H9 (cell line): ENCODE measurements around the gene INTS12. TPM values are rescaled to one million over a fixed set of nuclear protein-coding genes. Genes with fewer than 3 reads are reported as not detected.

Experiments used
- DNase-seq: peaks from one replicate; pipeline ENCODE4 v3.0.0-alpha.2; 2017
- H2AFZ ChIP-seq: one replicate; pipeline ENCODE4 v1.6.1; 2013; ENCODE audit warnings: mild to moderate bottlenecking, low read length, control low read depth, moderate library complexity
- H2AK5ac ChIP-seq: 2 replicates; pipeline ENCODE4 v1.6.1; 2013; ENCODE audit warnings: low read length, control low read depth, mixed read lengths; ENCODE audit not compliant: insufficient read length
- H2BK120ac ChIP-seq: one replicate; pipeline ENCODE4 v1.6.1; 2013; ENCODE audit warnings: low read depth, mild to moderate bottlenecking, low read length, control low read depth, inconsistent platforms; ENCODE audit not compliant: poor library complexity, severe bottlenecking
- H2BK12ac ChIP-seq: 2 replicates; pipeline ENCODE4 v1.6.1; 2013; ENCODE audit warnings: low read length, control low read depth, mixed read lengths, low read depth; ENCODE audit not compliant: insufficient read length
- H2BK15ac ChIP-seq: 2 replicates; pipeline ENCODE4 v1.6.1; 2013; ENCODE audit warnings: low read depth, low read length, control low read depth
- H2BK20ac ChIP-seq: one replicate; pipeline ENCODE4 v1.6.1; 2013; ENCODE audit warnings: low read depth, mild to moderate bottlenecking, low read length, control low read depth, inconsistent platforms; ENCODE audit not compliant: poor library complexity, severe bottlenecking
- H2BK5ac ChIP-seq: 2 replicates; pipeline ENCODE4 v1.6.1; 2013; ENCODE audit warnings: low read length, control low read depth, mixed read lengths; ENCODE audit not compliant: insufficient read length
- H3K14ac ChIP-seq: 2 replicates; pipeline ENCODE4 v1.6.1; 2013; ENCODE audit warnings: low read length, control low read depth; ENCODE audit not compliant: insufficient read depth
- H3K18ac ChIP-seq: 2 replicates; pipeline ENCODE4 v1.6.1; 2013; ENCODE audit warnings: low read depth, mild to moderate bottlenecking, mixed read lengths, low read length, control low read depth; ENCODE audit not compliant: insufficient read length
- H3K23ac ChIP-seq: 2 replicates; pipeline ENCODE4 v1.6.1; 2013; ENCODE audit warnings: low read length, control low read depth, mixed read lengths, low read depth; ENCODE audit not compliant: insufficient read length
- H3K23me2 ChIP-seq: 2 replicates; pipeline ENCODE4 v1.6.1; 2013; ENCODE audit warnings: low read depth, mild to moderate bottlenecking, mixed read lengths, low read length, control low read depth; ENCODE audit not compliant: insufficient read length, poor library complexity, severe bottlenecking
- H3K27ac ChIP-seq: 2 replicates; pipeline ENCODE4 v1.5.1; 2013; ENCODE audit warnings: low read length, control low read depth, mixed read lengths, low read depth; ENCODE audit not compliant: insufficient read length
- H3K27me3 ChIP-seq: 2 replicates; pipeline ENCODE4 v1.6.1; 2013; ENCODE audit warnings: low read length, control low read depth, inconsistent platforms; ENCODE audit not compliant: insufficient read depth
- H3K4ac ChIP-seq: 2 replicates; pipeline ENCODE4 v1.6.1; 2013; ENCODE audit warnings: low read depth, mild to moderate bottlenecking, control low read depth, inconsistent platforms, low read length, moderate library complexity
- H3K4me1 ChIP-seq: 2 replicates; pipeline ENCODE4 v1.6.1; 2013; ENCODE audit warnings: low read length, control low read depth, inconsistent platforms; ENCODE audit not compliant: insufficient read depth
- H3K4me2 ChIP-seq: 2 replicates; pipeline ENCODE4 v1.6.1; 2013; ENCODE audit warnings: low read length, control low read depth, mixed read lengths; ENCODE audit not compliant: insufficient read length, insufficient read depth
- H3K56ac ChIP-seq: 2 replicates; pipeline ENCODE4 v1.6.1; 2013; ENCODE audit warnings: low read depth, mild to moderate bottlenecking, mixed read lengths, low read length, control low read depth; ENCODE audit not compliant: insufficient read length
- H3K79me1 ChIP-seq: 2 replicates; pipeline ENCODE4 v1.6.1; 2013; ENCODE audit warnings: low read depth, mild to moderate bottlenecking, moderate library complexity, low read length, control low read depth, inconsistent platforms; ENCODE audit not compliant: insufficient read depth, poor library complexity, severe bottlenecking
- H3K79me2 ChIP-seq: 2 replicates; pipeline ENCODE4 v1.6.1; 2013; ENCODE audit warnings: low read length, control low read depth, inconsistent platforms; ENCODE audit not compliant: insufficient read depth
- H3K9ac ChIP-seq: 2 replicates; pipeline ENCODE4 v1.6.1; 2013; ENCODE audit warnings: low read length, control low read depth, mixed read lengths; ENCODE audit not compliant: insufficient read length; ENCODE audit errors: extremely low read depth
- H3K9me3 ChIP-seq: one replicate; pipeline ENCODE4 v1.6.1; 2013; ENCODE audit warnings: low read depth, low read length, inconsistent platforms; ENCODE audit not compliant: control insufficient read depth
- H3T11ph ChIP-seq: one replicate; pipeline ENCODE4 v1.6.1; 2013; ENCODE audit warnings: mild to moderate bottlenecking, low read length, control low read depth, inconsistent platforms
- H4K20me1 ChIP-seq: one replicate; pipeline ENCODE4 v1.6.1; 2013; ENCODE audit not compliant: control insufficient read depth, insufficient read length, insufficient read depth
- H4K5ac ChIP-seq: 2 replicates; pipeline ENCODE4 v1.6.1; 2013; ENCODE audit warnings: low read depth, mild to moderate bottlenecking, mixed read lengths, low read length, control low read depth; ENCODE audit not compliant: insufficient read length
- H4K8ac ChIP-seq: replicated peaks from 2 replicates; pipeline ENCODE4 v1.6.1; 2013; ENCODE audit warnings: low read length, control low read depth, mixed read lengths, low read depth; ENCODE audit not compliant: insufficient read length
- H4K91ac ChIP-seq: 2 replicates; pipeline ENCODE4 v1.6.1; 2013; ENCODE audit warnings: low read depth, mild to moderate bottlenecking, moderate library complexity, mixed read lengths, low read length, control low read depth; ENCODE audit not compliant: insufficient read length
- H3K27ac Mint-ChIP-seq, 3 experiments: 2 replicates in 2 of 3; 3 replicates in 1 of 3; pipeline ENCODE4 v1.8.0; 2020 to 2021; ENCODE audit warnings: mixed read lengths in 3 of 3, mild to moderate bottlenecking in 1 of 3, moderate library complexity in 1 of 3
- H3K27me3 Mint-ChIP-seq: 2 replicates; pipeline ENCODE4 v1.8.0; 2021; ENCODE audit warnings: low read depth, mild to moderate bottlenecking, moderate library complexity, mixed read lengths
- H3K36me3 Mint-ChIP-seq, 3 experiments: 2 replicates in 2 of 3; 3 replicates in 1 of 3; pipeline ENCODE4 v1.8.0; 2020 to 2021; ENCODE audit warnings: low read depth in 3 of 3, mixed read lengths in 3 of 3; ENCODE audit not compliant: insufficient read depth in 1 of 3
- H3K4me1 Mint-ChIP-seq, 2 experiments: 2 replicates each; pipeline ENCODE4 v1.8.0; 2020; ENCODE audit warnings: mixed read lengths in 2 of 2
- H3K4me3 Mint-ChIP-seq, 2 experiments: 2 replicates in 1 of 2; 3 replicates in 1 of 2; pipeline ENCODE4 v1.8.0; 2020 to 2021; ENCODE audit warnings: mild to moderate bottlenecking in 2 of 2, mixed read lengths in 2 of 2, moderate library complexity in 1 of 2
- H3K9me3 Mint-ChIP-seq, 2 experiments: 2 replicates in 1 of 2; 3 replicates in 1 of 2; pipeline ENCODE4 v1.8.0; 2020; ENCODE audit warnings: mild to moderate bottlenecking in 2 of 2, mixed read lengths in 2 of 2, moderate library complexity in 1 of 2
- CTCF ChIP-seq: fragments of 200-600 bp; sonication (generic); conservative IDR thresholded peaks from 3 replicates; pipeline ENCODE4 v1.8.0; 2021; ENCODE audit warnings: antibody characterized with exemption, mild to moderate bottlenecking
- WGBS: extraction: QIAGEN DNeasy Blood & Tissue Kit; methylation state at CpG from one replicate; pipeline ENCODE4 v1.1.7; 2013; ENCODE audit warnings: missing lambda C conversion rate, low lambda C conversion rate, mixed read lengths; ENCODE audit not compliant: insufficient read length; ENCODE audit errors: extremely low coverage; 5-methylcytosine and 5-hydroxymethylcytosine counted together
- total RNA-seq: library from RNA; stranded (reverse); gene quantifications from 2 replicates; pipeline ENCODE4 v1.2.1, GENCODE V29; 2021

The INTS12 gene
- total RNA-seq, 1 experiment from 2014 or later = 15.6 TPM

DNA sequence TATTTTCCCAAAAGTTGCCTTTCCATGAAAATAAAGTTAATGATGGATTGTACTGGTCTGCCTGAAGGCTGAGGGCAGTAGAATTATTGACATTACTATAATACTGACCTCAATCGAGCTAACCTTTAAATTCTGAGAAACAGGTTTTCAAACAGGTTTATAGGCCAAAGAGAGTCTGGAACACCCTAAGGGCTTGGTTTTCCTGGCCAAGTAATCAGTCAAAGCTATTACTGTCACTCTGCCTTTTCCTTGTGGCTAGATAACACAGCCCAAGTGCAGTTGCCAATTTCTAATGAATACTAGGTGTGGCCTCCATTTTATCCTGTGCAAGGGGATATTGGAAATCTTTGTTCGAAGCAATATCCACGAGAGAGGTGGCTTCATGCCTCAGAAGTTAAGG lies 75.2 kb downstream of the INTS12 start:
- no peak overlapping the region for H3K4ac ChIP-seq
- H2BK12ac ChIP-seq = no peak overlapping the region
- no CpG with 5 or more reads among the region's 3 CpGs for WGBS
- no peaks in the 10 kb centered on the region for H4K20me1 ChIP-seq
- no peak overlapping the region for H2BK120ac ChIP-seq
- TF ChIP-seq CTCF = no peak
- H3K23ac ChIP-seq = no peak overlapping the region
- Mint-ChIP-seq H3K9me3 (no peaks in the 10 kb centered on the region), H3K36me3 (no peaks in the 10 kb centered on the region), H3K4me3 (no peak overlapping the region), H3K27me3 (peaks cover 7% of the 10 kb centered on the region), H3K4me1 (peaks cover 8 to 13% of the 10 kb centered on the region in 2 experiments), H3K27ac (no peak overlapping the region)
- no peaks in the 10 kb centered on the region for H3K27me3 ChIP-seq
- H4K5ac ChIP-seq = no peak overlapping the region
- H3K18ac ChIP-seq = no peak overlapping the region
- no peak overlapping the region for H2AFZ ChIP-seq
- no peaks in the 10 kb centered on the region for H3K79me1 ChIP-seq
- H2BK5ac ChIP-seq = no peak overlapping the region
- no peak overlapping the region for H4K91ac ChIP-seq
- H4K8ac ChIP-seq = no peak overlapping the region
- H3K23me2 ChIP-seq = no peaks in the 10 kb centered on the region
- H3K9me3 ChIP-seq = no peaks in the 10 kb centered on the region
- H3K4me2 ChIP-seq = no peak overlapping the region
- no peak overlapping the region for H2BK15ac ChIP-seq
- no peak overlapping the region for H2AK5ac ChIP-seq
- H3K4me1 ChIP-seq = no peaks in the 10 kb centered on the region
- no peaks in the 10 kb centered on the region for H3K79me2 ChIP-seq
- no peak overlapping the region for H3T11ph ChIP-seq
- H3K9ac ChIP-seq = no peak overlapping the region
- H3K14ac ChIP-seq = no peak overlapping the region
- H3K56ac ChIP-seq = no peak overlapping the region
- no peak overlapping the region for H3K27ac ChIP-seq
- no peak overlapping the region for H2BK20ac ChIP-seq
- no peak for DNase-seq

Other genes starting within 250 kb of the INTS12 start
- 73.1 and 76.4 TPM in 2 replicates for gene PPA2, start 234.6 kb downstream of the INTS12 start, total RNA-seq
- gene ARHGEF38, start 156.1 kb downstream of the INTS12 start, total RNA-seq = not detected in 2 replicates
- gene GSTCD, start 95 bp upstream of the INTS12 start, total RNA-seq = 16.2 and 17.9 TPM in 2 replicates
- gene NPNT, start 186.8 kb upstream of the INTS12 start, total RNA-seq = 0.37 TPM in 2 replicates